NCI-H1092 treated with DMSO at 0.1 percent for 48 hours (cell line): Measurements from ENCODE around the gene LAMB2.

ENCODE experiments used
- DNase-seq: peaks from one replicate; lab custom pipeline; 2025; lab: John Stamatoyannopoulos, UW

Gene LAMB2

DNA sequence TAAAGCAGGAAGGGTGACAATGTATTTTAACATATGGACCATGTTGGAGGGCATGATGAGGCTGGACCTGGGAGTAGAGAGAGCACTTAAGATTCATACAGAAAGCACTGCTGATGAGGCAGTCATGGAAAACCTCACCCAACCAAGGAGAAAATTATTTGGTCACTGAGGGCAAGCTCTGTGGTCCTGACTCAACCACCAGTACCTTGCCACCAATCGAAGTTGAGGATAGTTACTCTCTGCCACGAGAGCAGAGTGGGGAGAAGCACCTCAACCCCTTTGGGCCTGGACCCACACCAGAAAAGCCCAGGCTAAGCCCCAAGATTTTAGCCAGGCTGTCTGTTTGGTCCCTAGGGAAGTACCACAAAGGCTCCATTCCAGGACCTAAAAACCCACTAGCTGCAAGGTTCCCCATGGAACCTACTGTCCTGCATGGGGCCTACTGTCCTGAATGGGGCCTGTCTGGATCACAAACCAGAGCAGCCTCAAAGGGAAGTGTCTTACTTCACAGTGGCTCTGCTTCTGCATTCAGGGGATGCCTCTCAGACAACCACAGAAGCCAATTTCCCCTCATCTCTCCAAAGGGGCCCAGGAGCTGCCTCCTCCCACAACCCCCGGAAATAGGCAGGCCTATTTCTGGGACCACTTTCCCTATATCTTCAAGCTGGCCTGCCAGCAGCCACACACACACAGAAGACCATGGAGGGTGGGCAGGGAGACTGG, 29.1 kb upstream of the LAMB2 start:
- no peak for DNase-seq

DNA sequence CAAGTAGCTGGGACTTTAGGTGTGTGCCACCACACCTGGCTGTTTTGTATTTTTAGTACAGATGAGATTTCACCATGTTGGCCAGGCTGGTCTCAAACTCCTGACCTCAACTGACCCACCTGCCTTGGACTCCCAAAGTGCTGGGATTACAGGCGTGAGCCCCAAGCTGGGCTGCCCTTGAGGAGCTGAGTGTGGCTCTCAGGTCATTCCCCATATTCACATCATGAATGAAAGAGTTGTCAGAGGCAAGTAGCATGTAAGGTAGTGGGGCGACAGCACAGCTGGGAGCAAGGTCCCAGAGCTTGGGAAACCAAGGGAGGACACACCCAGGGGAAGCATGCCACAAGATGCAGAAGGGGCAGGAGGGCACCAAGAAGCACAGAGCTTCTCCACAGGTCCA, 28.3 kb upstream of the LAMB2 start:
- DNase-seq: no peak

DNA sequence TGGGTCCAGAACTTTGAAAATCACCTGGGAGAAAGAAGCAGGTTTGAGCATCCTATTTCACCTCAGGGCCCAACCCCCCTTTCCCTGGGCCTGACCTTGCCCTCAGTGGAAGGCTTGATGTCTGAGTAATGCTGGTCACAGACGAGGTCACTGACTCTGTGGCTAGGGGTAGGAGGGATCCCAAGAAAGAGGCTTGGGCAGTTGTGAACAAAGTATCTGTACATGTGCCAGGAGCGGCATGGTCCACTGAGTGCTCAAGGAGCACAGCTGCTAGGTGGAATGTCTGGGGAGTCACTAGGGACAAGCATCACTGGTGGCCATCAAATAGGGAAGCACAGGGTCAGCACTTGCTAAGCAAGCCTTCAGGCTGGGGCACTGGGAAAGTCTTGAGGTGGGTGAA, 25.9 kb upstream of the LAMB2 start:
- DNase-seq: no peak

DNA sequence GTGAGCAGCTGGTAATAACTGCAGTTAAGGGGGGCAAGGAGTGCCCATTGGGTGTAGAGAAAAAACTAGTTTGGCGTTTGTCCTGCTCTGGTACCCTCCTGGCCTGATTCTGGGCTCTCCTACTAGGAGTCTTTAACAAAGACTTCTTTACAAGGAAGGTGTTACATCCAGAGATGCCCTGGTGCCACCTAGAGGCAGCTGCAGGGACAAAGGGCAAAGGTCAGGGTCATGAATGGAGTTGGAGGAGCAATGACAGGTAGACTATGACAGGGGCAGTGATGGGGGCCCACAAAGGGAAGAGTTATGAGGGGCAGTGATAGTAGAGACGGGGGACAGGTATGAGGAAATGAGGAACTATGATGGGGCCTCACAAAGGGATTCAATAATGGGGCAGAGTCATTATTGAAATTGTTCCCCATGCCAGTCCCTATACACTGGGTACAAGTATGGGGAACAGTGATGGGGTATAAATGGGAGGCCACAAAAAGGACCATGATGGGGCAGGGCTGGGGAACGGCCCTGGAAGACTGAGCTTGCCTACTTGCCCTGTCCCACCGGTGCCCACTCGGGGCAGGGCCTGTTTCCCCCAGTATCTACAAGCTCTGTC, 25.4 kb upstream of the LAMB2 start:
- peak; percentile 16 for DNase-seq

DNA sequence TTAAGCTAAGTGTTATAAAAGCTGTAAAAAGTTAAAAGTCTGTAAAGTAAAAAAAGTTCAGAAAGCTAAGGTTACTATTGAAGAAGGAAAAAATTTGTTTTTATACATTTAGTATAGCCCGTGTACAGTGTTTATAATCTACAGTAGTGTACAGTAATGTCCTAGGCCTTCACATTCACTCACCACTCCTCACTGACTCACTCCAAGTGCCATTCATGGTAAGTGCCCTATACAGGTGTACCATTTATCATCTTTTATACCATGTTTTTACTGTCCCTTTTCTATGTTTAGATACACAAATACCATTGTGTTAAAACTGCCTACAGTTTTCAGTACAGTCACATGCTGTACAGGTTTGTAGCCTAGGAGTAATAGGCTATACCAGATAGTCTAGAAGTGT, 24.4 kb upstream of the LAMB2 start:
- DNase-seq: no peak

DNA sequence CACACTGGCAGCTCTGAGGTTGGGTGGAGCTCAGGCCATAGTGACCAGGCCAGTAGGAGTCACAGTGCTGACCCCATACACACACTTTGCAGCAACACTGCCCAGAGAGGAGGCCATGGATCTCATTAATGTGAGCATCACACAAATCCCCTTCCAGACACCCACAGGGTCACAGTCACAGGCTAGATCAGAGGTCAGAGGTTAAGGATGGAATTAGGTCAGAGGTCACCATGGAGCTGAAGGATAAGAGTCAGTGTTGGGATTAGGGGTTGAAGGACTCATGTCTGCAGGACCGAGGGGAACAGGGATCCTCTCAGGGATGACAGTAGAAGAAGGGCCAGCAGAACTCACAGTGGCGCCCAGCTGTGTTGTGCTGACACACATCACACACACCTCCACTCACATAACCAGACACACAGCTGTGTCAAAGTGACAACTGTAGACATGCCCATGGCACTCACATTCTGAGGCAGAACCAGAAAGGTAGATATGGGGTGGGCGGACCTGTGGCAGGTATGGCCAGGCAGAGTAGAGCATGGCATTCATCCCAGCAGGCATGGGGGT, 20.6 kb upstream of the LAMB2 start:
- DNase-seq: no peak

DNA sequence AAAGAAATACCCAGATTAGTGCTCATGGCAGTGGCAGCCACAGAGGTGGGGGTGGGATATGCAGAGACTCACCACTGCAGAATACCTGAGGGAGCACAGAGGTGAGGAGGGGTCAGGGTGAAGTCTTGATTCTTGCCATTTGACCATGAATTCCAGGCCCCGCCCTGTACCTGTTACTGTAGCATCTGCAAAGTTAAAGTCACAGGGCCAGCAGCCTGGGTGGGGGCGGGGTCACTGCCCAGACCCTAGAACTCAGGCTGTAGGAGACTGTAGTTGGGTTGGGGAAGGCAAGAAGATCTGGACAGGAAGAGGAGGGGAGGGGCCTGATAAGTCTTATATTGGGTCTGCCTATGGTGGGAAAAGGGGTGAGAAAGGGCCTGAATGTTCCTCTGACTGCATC, 18.8 kb upstream of the LAMB2 start:
- DNase-seq: no peak

DNA sequence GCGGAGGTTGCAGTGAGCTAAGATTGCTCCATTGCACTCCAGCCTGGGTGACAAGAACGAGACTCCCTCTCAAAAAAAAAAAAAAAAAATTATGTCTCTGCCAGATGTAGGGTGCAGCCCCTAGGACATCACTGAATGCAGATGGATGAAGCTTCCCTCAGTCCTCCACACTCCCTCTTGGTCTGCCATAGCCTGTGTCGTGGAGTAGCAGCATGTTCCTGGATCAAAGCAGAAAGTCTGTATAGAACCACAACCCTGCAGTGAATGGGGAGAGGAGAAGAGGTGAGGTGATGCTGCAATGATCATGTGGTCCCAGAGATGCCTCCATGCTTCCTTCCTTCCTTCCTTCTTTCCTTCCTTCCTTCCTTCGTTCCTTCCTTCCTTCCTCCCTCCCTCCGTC, 15.3 kb upstream of the LAMB2 start:
- DNase-seq: no peak

DNA sequence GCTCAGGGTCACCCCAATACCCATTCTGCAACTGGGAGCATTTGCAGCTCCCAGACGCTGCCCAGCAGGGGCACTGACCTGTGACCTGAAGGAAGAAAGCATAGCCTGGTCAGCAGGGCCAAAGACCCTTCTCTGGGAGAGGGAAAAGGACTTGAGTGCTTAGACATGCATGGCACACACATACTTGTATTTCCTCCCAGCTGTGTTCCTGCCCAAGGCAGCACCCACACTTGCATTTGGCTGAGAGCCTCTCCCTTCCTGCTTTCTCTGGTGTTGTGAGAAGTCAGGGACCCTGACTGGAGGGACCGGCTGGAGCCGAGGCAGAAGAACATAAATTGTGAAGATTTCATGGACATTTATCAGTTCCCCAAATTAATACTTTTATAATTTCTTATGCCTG, 7.2 kb upstream of the LAMB2 start:
- DNase-seq: no peak

DNA sequence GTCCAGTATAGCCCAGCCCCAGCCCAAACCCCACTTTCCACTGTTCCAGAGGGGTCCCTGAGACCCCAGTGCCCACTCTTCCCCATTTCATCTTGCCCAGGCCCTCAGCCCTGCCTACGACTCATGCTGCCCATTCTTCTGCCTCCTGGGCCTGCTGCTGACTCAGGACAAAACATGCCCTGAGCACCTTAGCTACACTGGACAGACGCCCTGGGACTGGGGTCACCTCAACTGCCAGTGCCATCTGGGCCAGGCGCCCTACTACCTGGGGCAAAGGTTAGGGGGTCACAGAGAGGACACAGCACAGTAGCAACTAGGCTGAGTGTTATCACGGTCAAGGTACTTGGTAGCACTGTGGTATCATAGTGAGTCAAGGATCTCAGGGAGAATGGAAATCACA, 2.6 kb upstream of the LAMB2 start:
- DNase-seq: no peak

DNA sequence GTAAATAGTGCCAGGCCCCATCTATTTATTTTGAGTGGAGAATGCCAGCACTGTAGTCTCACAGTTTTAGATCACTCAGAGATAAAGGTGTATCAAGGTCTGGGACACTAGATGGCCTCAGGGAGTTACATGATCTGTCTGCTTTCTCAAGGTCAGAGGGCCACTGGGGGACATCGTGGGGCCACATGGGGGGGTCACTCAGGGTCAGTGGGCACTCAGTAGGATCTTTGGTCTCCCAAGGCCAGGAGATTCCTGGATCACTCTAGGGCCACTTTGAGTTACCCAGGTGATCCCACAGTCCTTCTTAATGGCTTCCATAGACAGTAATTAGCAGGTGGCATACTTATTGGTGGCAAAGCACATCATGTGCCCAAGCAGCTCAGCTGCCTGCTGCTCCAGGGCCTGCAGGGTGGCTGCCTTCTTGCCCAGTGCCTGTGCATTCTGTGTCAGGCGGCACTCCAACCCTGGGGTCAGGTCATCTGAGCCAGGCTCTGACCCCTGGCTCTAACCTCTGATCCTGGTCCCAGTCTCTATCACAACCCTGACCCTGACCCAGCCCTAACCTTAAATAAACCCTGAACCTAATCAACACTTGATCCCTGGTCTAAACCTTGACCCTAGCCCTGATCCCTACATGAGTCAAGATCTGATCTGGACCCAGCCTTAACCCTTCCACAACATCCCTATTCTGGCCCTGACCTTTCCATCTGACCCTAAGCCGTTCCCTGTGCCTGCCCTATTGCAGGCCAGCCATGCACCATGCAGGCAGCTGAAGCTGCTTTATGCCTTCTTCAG, 1.8 kb upstream of the LAMB2 start:
- no peak for DNase-seq

DNA sequence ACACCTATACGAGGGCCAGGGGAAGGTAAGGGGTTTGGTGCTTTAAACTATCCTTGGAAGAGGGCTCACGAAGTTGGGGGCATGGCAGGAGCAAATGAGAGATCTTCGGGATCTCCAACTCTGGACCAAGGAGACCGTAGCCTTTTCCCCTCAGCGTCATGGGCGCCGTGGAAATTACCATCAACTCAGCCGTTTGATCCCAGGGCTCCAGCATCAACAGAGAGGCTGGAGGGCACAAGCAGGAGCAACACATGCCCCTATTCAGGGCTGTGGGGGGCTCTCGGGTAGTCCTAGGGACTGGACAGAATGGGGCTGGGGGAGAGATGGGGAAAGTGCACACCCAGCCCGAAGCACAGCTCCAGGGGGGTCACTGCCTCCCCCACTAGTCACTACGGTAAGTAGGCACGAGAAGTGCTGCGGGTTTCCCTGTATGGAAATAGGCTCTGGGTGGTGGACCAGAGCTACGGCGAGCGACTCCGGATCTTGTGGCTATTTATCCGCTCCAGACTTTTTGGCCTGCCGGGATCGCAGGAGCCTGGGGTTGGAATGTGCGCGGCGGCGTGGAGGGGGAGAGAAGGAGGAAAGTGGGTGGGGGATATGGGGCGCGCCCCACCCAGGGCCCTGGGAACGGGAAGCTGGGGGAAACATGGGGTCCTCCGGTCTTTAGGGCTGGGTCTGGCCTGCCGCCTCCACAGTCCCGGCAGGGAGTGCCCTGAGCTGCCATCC, 539 bp upstream of the LAMB2 start:
- peak; percentile 46 for DNase-seq

DNA sequence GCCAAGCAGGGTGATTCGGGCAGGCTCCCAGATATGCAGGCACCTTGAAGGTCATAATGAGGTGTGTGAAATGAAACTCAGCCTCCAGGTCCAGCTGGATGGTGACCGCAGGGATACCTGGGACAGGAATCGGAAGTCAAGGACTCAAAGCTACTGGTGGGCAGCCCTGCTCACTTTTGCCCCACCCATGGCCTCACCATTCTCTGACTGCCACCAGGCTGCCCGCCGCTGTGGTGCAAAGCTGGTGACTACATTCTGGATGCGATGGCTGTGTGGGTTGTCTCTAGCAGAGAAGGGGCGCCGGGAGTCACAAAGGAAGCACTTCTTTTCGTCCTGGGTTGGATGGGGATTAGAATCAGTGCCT, 795 bp downstream of the LAMB2 start:
- no peak for DNase-seq

DNA sequence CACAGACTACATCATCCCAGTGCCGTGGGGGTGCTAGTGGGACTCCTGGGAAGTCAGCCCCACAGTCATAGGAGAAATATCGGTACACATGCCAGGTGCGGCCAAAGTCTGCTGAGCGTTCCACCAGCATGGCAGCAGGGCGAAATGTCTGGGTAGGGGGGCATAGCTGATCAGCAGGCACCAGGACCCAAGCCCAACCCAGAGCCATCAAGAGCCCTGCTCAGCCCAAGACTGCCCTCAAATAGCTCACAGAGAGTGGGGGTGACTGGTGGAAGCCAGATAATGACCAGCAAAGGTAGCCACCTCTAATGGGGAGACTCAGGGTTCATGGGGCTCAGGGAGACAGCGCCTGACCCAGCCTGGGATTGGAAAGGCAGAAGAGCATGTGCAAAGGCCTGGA, 1.3 kb downstream of the LAMB2 start:
- DNase-seq: no peak

DNA sequence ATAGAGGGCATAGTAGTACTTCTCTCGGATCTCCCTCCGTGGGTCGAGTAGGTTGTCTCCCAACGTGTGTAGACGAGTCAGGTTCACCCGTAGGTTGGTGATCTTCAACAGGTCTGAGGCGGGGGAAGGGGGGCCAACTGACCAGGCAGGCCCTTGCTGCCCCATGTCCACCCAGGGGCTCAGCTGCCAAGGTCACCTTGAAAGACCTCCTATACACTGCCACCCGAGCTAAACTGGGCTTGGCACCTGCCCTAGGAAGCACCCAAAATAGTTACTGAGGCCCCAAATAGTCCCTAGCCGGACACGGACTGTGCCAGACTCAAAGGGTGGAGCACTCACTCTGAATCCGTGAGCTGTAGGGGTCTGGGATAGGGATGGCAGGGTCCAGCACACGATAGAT, 1.8 kb downstream of the LAMB2 start:
- no peak for DNase-seq

DNA sequence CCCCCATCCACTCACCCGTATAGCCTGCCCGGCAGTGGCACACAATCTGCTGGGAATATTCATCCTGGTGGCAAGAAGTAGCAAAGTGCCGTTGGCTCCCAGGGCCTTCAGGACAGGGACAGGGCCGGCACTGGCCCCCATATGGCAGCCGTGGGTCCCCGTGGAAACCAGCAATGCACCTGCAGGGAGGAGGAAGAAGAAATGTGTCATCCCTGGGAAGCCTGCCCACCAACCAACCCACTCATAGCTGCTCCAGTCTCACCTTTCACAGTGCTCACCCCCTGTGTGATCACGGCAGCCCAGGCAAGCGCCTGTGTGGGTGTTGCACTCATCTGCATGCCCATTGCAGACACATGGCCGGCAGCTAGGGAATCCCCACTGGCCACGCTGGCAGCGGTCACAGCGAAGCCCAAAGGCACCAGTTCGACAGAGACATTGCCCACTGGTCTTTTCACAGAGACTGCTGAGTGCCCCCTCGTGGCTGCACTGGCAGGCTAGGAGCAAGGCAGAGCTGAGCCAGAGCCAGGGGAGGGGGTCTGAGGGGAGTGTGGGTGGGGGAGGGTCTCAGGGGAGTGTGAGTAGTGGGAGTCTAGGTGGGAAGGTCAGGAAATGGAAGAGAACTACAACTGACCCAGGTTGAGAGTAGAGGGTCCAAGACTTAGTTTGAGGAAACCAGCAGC, 7.7 kb downstream of the LAMB2 start:
- DNase-seq: no peak

DNA sequence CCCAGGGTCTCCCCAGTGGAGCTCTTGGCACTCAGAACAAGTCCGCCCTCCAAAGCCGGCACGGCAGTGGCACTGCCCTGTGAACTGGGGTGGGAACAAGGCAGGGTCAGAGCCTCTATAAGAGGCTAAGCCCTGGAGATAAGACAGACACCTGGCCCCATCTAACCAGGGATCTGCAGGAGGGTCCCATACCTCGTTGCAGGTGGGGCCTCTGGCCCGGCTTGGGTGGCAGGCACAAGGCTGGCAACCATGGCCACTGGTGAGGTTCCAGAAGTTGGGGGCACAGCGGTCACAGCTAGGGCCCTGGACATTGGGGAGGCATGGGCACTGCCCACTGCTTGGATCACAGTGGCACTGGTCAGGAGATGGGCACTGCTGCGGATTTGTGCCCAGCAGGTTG, 8.6 kb downstream of the LAMB2 start:
- no peak for DNase-seq

DNA sequence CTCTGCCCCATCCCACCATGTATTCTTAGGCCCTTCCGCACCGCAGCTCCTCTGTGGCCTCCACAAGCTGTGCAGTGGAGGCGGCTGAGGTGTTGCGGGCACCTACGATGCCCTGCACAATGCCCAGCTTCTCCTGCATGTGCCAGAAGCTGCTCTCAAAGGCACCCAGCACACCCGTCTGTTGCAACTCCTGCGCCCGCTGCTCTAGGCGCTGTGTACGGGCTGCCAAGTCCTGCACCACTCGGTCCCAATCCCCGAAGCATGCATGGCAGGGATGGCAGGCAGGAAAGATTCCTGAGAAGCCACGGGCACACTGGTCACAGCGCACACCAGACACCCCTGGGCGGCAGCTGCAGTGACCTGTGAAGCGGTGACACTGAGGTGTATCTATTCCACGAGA, 9.2 kb downstream of the LAMB2 start:
- no peak for DNase-seq

DNA sequence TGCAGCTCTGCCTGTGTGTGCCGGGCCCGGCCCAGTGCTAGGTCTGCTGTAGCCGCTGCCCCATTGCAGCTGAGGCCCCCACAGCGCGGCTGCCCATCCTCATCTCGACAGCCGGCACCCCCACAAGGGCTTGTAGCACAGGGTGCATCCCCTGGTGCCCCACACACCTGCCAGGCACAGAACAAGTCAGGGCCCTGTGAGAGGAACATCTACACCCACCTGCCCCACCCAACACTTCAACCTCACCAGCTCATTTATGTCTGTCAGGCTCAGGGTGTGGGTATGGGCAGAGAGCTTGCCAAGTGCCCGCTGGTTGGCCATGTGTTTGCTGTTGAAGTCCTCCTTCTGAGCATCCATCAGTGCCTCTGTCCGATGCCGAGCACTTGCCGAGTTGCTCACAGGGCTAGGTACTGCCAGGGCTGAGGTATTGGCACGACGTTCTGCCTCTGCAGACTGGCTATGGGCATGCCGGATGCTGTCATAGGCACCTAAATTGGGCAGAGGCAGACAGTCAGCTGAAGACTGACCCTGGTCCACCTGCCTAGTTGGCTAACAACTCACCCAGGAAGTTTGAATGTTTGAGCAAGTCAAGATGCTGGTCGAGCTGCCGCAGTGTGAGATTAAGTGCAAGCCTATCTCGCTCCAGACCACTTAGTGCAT, 9.8 kb downstream of the LAMB2 start:
- DNase-seq: no peak

DNA sequence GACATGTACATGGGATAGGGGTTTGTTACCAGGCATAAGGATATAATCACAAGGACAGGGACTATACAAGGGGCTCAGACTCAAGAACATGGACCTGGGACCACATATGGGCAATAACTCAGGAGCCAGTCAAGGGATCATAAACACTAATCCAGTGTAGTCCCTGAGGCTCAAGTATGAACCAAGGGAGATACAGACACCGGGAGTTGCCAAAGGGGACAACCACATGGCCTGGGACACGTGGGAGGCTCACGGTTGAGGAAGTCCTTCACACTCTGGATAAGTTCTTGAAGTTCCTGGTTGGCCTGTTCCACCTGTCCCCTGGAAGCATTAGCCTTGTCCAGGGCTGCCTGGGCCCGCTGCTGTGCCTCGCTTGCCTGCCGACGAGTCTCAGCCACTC, 10.4 kb downstream of the LAMB2 start:
- DNase-seq: no peak

DNA sequence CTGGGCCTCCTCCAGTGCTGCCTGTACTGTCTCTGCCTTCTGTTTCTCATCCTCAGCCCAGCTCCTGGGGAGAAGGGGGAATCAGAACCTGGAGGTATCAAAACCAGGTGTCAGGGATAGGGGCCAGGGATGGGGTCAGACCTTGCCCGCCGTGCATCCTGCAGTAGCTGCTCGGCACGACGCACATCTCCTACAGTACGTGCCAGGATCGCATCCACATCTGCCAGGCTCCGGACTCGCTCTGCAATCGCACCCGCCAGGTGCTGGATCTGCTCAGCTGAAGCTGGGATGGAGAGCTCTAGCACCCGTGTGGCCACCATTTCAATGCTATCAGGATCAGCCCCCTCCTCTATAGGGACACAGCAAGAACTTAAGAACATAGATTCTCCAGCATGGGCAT, 10.8 kb downstream of the LAMB2 start:
- no peak for DNase-seq
